Measurements from ENCODE around the gene CBS.

The CBS gene

DNA sequence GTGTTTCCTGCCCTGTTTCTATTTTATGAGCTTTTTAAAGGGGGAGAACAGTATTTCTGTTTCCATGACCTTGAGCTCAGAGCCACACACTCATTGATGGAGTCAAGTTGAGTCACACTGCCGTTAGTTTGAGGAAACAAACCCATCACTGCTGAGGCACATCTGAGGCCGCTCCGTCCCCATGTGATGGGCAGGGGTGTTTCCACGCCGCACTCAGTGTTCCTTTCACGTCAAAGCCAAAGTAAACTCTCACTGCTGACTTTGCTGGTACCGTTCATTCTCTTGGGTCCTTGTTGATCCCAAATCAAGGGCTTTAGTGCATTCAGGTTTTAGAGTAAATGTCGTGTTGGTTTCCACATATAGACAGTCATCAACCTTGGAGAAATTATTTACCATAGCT lies 52.5 kb downstream of the CBS start:
- TF ChIP-seq, protein P1, sequence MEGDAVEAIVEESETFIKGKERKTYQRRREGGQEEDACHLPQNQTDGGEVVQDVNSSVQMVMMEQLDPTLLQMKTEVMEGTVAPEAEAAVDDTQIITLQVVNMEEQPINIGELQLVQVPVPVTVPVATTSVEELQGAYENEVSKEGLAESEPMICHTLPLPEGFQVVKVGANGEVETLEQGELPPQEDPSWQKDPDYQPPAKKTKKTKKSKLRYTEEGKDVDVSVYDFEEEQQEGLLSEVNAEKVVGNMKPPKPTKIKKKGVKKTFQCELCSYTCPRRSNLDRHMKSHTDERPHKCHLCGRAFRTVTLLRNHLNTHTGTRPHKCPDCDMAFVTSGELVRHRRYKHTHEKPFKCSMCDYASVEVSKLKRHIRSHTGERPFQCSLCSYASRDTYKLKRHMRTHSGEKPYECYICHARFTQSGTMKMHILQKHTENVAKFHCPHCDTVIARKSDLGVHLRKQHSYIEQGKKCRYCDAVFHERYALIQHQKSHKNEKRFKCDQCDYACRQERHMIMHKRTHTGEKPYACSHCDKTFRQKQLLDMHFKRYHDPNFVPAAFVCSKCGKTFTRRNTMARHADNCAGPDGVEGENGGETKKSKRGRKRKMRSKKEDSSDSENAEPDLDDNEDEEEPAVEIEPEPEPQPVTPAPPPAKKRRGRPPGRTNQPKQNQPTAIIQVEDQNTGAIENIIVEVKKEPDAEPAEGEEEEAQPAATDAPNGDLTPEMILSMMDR (IDR thresholded peaks at IDR 0.05; ENCODE audit: low read depth, low read length): no peak
- H3K4me3 ChIP-seq (ENCODE audit: low read depth, low read length): no peak overlapping the region

DNA sequence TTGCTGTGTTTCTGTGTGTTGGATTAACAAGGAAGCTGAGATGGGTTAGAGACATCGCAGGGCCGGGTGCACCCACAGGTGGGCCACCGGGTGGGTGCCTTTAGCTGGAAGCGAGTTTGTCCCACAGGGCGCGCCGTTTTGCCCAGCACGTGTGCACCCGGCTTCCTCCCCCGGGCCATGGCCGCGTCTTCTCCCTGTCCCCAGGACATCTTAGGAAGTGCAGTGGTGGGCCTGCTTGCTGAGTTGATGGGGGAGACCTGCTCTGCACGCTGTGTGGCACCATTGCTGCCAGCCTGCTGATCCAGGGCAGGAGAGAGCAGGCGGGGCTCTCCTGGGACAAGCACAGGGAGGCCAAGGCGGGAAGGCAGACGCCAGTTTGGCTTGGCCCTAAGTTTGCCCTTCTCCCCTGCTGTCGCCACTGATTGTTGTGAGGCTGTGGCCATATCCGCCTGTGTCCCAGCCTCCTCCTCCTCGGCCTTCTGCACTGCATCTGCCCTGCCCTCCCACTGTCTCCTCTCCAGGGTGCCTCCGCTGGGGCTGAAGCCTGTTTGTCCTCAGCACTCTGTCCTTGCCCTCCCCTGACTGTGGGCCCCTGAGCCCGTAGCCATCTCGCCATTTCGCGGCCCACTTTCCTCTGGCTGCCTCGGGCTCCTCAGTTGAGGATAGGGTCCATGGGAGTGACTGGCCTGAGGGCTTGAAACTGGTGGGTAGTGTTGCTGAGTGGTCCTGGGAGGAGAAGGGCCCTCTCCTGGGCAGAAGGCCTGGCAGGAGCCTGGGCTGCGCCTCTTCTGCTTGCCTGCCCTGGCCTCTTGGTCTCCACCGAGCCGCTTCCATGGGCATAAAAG lies 53.7 kb downstream of the CBS start:
- TF ChIP-seq, protein P1 (IDR thresholded peaks at IDR 0.05; ENCODE audit: low read depth, low read length): no peak
- no peak overlapping the region for H3K4me3 ChIP-seq (ENCODE audit: low read depth, low read length)

DNA sequence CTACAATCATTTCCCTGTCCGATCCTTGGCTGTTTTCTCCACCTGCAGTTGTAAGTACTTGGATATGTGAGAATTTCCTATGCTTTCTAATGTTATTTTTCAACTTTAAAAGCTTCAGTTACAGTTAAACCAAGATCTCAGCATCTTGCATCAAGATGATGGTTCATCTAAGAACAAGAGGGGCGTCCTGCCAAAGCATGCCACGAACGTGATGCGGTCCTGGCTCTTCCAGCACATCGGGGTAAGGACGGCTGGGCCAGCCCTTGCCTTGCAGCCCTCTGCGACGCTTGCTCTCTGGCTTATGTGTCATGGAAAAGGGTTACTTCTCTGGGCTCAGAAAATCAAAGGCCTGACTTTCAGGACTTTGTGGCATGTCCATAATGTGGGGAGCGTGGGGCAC lies 54.4 kb downstream of the CBS start:
- H3K4me3 ChIP-seq (ENCODE audit: low read depth, low read length): no peak overlapping the region
- TF ChIP-seq, protein P1 (IDR thresholded peaks at IDR 0.05; ENCODE audit: low read depth, low read length): no peak

DNA sequence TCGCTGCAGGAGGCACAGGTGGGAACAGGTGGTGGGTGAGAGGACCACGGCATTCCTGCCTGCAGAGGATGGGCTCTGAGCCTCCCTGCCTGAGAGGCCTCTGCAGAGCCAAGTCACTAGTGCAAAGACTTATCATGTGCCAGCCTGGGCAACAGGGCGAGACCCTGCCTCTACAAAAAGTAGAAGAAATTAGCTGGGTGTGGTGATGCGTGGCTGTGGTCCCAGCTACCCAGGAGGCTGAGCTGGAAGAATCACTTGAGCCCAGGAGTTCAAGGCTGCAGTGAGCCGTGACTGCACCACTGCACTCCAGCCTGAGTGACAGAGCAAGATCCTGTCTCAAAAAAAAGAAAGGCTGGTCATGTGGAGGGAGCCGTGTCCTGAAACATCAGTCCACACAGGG lies 54.9 kb downstream of the CBS start:
- H3K4me3 ChIP-seq (ENCODE audit: low read depth, low read length): no peak overlapping the region

DNA sequence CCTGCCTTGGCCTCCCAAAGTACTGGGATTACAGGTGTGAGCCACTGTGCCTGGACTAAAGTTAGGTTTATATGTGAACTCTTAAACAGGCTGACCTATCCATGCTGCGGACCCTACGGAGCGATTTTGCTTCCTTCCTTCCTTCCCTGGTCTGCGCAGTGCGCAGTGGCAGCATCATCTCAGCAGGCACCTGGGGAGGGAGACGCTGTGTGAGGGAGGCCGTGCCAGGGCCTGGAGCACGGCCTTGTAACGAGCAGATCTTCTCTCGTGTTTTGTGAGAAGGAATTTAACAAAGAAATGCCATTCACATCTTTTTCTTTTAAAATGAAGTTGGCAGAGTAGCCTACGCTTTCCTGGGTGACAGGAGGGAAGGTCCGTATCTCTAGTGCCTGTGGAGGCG lies 55.5 kb downstream of the CBS start:
- no peak overlapping the region for H3K4me3 ChIP-seq (ENCODE audit: low read depth, low read length)
- TF ChIP-seq, protein P1 (IDR thresholded peaks at IDR 0.05; ENCODE audit: low read depth, low read length): no peak

More for the DNA sequence above, 54.9 kb downstream of the CBS start:
- TF ChIP-seq, protein P1 (IDR thresholded peaks at IDR 0.05; ENCODE audit: low read depth, low read length): no peak

DNA sequence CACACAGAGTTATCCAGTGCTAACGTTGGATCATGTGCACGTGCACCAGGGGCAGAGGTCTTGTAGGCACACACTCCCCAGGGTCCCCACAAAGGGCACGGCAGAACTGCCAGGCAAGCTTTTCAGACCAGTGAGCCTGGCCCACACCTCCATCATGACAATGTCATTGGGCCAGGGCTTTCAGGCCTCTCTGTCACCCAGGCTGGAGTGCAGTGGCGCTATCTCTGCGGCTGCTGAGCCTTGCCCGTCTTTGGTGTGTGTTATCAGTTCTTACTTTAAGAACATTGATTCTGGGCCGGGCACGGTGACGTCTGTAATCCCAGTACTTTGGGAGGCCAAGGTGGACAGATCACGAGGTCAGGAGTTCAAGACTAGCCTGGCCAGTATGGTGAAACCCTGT lies 57.1 kb downstream of the CBS start:
- H3K4me3 ChIP-seq (ENCODE audit: low read depth, low read length): no peak overlapping the region
- TF ChIP-seq, protein P1 (IDR thresholded peaks at IDR 0.05; ENCODE audit: low read depth, low read length): no peak

DNA sequence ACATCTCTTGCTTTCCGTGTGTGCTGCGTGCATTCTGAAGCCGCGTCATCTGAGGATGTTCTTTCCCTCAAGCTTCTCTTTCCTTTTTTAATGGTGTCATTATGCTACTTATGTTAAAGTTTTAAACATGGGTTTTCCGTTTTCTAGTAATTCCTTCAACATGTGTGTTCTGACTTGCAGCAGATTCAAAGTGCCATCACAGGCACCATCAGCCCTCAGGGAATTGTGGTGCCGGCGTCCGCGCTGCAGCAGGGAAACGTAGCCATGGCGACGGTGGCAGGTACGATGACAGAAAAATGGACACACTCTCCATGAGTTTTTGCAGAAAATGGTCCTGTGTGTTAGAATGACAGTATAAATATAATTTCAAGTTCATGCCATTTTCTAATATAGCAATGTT lies 58.9 kb downstream of the CBS start:
- TF ChIP-seq, protein P1 (IDR thresholded peaks at IDR 0.05; ENCODE audit: low read depth, low read length): no peak
- H3K4me3 ChIP-seq (ENCODE audit: low read depth, low read length): no peak overlapping the region

Measured in WI38 (cell line).